Activated naive CD4-positive, alpha-beta T cell treated with anti-CD3 and anti-CD28 coated beads, Interleukin-2, amount 10 ng/mL, durations not matched to agents 7 days and 5 days (primary cell): Measurements from ENCODE around the gene DIRAS2.

Experiments
- CTCF ChIA-PET: fragments of 350-600 bp; sonication (Branson Sonifier 250); formaldehyde crosslinking; loops from one replicate; lab custom pipeline; 2021; ENCODE audit warnings: antibody characterized with exemption; lab: Charles Lee
- DNase-seq: peaks from one replicate; pipeline ENCODE4 v3.0.0-alpha.2; 2020
- H3K27ac Mint-ChIP-seq: one replicate; pipeline ENCODE4 v1.8.0; 2021; ENCODE audit warnings: mild to moderate bottlenecking, moderate library complexity, mixed read lengths
- H3K27me3 Mint-ChIP-seq: one replicate; pipeline ENCODE4 v1.8.0; 2021; ENCODE audit warnings: mild to moderate bottlenecking, mixed read lengths
- H3K36me3 Mint-ChIP-seq: one replicate; pipeline ENCODE4 v1.8.0; 2021; ENCODE audit warnings: mixed read lengths
- H3K4me1 Mint-ChIP-seq: one replicate; pipeline ENCODE4 v1.8.0; 2021; ENCODE audit warnings: mixed read lengths
- H3K4me3 Mint-ChIP-seq: one replicate; pipeline ENCODE4 v1.8.0; 2021; ENCODE audit warnings: mild to moderate bottlenecking, moderate library complexity, mixed read lengths
- H3K9me3 Mint-ChIP-seq: one replicate; pipeline ENCODE4 v1.8.0; 2021; ENCODE audit warnings: mixed read lengths

The DIRAS2 gene

DNA sequence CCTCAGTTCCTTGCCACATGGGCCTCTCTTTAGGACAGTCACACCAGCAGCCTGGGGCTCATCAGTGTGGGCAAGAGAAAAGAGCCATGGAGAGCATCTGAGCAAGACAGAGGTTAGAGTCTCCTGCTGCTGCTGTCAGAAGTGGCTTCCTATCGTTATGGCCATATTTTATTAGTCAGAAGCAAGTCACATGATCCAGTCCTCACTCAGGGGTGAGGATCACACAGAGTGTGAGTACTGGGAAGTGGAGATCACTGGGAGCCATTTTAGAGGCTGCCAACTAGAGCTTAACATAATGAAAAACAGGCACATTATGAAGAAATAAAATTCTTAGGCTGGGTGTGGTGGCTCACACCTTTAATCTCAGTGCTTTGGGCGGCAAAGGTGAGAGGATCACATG, 62.0 kb downstream of the DIRAS2 start:
- H3K36me3 Mint-ChIP-seq, result no peaks in the 10 kb centered on the region
- DNase-seq, result no peak

DNA sequence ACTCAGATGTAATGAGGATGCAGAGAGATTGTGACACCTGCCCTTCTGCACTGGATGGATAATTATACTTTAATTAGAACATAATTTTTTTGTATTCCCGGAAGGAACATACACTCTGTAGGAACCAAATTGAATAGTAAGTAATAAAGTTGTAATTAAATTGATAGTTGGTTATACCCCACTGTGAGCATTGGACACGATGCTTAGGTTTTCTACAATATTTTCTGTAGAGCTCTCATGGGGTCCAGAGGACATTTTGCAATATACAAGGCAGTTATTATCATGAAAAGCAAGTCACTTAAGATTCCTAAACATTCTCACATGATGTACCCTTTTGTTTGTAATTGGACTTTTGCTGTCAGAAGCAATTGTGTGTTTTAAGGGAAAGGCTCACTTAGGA, 63.4 kb downstream of the DIRAS2 start:
- H3K4me1 Mint-ChIP-seq, result no peaks in the 10 kb centered on the region

More for the DNA sequence above, 62.0 kb downstream of the DIRAS2 start:
- H3K27ac Mint-ChIP-seq, result no peak overlapping the region
- peaks cover 8% of the 10 kb centered on the region for H3K27me3 Mint-ChIP-seq
- H3K9me3 Mint-ChIP-seq, result no peaks in the 10 kb centered on the region
- no peaks in the 10 kb centered on the region for H3K4me1 Mint-ChIP-seq
- no peak overlapping the region for H3K4me3 Mint-ChIP-seq
- CTCF ChIA-PET, result no interaction called here

DNA sequence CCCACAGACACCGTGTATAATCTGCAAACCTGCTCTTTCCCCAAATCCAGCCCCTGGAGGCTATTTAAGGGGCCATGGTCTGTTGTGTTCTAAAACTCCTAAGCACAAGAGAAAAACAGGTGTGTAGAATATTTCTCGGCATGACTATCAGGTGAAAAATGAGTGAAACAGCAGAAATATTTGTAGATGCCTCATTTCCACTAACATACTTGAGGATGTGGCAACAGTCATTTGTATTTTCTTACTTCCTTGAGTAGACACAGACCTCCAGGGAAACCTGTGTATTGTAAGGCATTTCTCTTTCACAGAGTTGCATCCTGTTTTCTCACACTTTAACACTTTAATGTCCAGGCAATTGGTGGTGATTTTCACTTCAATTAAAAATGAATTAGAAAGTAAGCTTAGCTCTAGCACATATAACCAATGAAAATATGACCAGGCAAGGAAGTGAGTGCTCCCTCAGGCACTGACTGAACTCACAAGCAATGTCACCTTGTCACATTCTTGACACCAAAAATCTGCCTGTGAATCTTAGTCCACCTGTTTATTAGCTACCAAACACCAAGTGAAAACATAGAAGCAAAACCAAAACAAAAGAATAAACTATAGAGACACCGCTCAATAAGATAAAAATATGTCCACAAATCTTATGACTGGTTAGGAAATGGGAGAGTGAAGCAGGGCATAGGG, 64.4 kb downstream of the DIRAS2 start:
- Mint-ChIP-seq H3K27me3 (peaks cover 8% of the 10 kb centered on the region), H3K27ac (no peak overlapping the region), H3K9me3 (no peaks in the 10 kb centered on the region), H3K4me1 (no peaks in the 10 kb centered on the region), H3K36me3 (no peaks in the 10 kb centered on the region), H3K4me3 (no peak overlapping the region)
- DNase-seq, result no peak
- CTCF ChIA-PET, result no interaction called here

More for the DNA sequence above, 63.4 kb downstream of the DIRAS2 start:
- CTCF ChIA-PET, result no interaction called here
- no peak for DNase-seq
- peaks cover 8% of the 10 kb centered on the region for H3K27me3 Mint-ChIP-seq
- H3K9me3 Mint-ChIP-seq, result no peaks in the 10 kb centered on the region
- no peak overlapping the region for H3K4me3 Mint-ChIP-seq
- no peaks in the 10 kb centered on the region for H3K36me3 Mint-ChIP-seq
- no peak overlapping the region for H3K27ac Mint-ChIP-seq

DNA sequence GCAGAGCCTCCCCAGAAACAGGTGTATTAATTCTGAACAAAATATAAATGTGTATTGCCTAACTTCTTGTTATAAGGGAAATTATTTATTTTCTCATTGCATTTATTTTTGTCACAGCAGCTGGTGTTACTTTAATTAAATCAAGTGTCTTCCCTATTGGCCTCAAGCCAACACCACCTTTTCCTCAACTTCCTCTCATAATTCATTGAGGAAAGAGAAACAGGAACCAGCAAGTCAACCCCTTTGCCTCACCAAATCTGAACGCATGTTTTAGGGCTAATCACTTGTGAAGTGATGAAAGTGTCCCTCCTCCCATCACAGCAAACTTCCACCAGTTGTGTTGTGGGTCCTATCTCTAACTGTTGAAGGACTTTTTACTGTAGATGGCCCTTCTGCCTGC, 73.1 kb downstream of the DIRAS2 start:
- no peak for DNase-seq
- H3K9me3 Mint-ChIP-seq, result no peaks in the 10 kb centered on the region
- no peaks in the 10 kb centered on the region for H3K36me3 Mint-ChIP-seq
- H3K27me3 Mint-ChIP-seq, result peaks cover 4% of the 10 kb centered on the region
- CTCF ChIA-PET, result no interaction called here
- H3K4me3 Mint-ChIP-seq, result no peak overlapping the region
- no peak overlapping the region for H3K27ac Mint-ChIP-seq
- H3K4me1 Mint-ChIP-seq, result no peaks in the 10 kb centered on the region

DNA sequence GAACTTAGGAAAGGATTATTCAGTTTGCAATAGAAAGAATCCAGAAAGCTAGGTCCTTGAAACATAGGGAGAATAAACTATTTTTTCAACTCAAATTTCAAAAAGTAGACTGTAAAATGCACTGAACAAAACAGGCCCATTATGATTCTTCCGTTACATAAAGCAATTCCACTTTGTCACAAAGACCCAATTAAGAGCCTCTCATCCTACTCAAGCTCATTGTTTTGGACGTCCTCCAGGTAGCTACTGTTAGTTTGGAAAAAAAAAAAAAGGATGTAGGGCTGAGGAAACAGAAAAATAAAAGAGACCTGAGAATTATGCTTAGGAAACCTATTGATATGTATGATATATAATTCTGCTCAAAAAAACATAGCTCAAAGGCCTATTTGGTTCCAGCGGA, 74.0 kb downstream of the DIRAS2 start:
- CTCF ChIA-PET, result no interaction called here
- Mint-ChIP-seq H3K36me3 (no peaks in the 10 kb centered on the region), H3K27ac (no peak overlapping the region), H3K27me3 (peaks cover 4% of the 10 kb centered on the region), H3K4me1 (no peaks in the 10 kb centered on the region), H3K9me3 (no peaks in the 10 kb centered on the region), H3K4me3 (no peak overlapping the region)
- no peak for DNase-seq

DNA sequence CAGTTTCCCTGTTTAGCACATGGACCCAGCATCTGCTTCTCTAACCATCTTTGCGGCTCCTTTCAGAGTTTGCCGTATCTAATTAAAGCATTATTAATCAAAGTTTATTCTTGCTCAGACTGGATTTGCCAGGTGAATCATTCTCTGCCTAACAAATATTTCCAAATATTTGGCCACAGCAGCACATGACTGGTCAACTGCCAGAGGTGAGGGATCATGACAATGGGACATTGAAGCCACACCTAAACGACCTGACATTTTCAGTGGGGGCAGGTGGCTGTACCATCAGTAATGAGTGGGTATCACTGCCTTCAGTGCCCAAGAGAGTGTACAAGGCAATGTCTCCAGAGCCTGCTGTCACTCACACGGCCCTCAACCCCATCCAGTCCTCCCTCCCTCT, 80.4 kb downstream of the DIRAS2 start:
- H3K4me1 Mint-ChIP-seq, result no peaks in the 10 kb centered on the region

More for the DNA sequence above, 80.4 kb downstream of the DIRAS2 start:
- Mint-ChIP-seq H3K27ac (no peak overlapping the region), H3K4me3 (no peak overlapping the region), H3K9me3 (no peaks in the 10 kb centered on the region), H3K27me3 (no peaks in the 10 kb centered on the region), H3K36me3 (no peaks in the 10 kb centered on the region)
- CTCF ChIA-PET, result no interaction called here
- DNase-seq, result no peak
